Prostate gland (tissue), 2 donors: ENCODE results near the gene VAPB.

Experiments used
- CTCF ChIP-seq, 4 experiments: fragments of 200-600 bp in 2 of 4; fragments of 450-650 bp in 2 of 4; sonication (generic) in 2 of 4; IDR thresholded peaks; 1 replicate in 3 of 4; 2 replicates in 1 of 4; pipeline ENCODE4 v1.5.1; 2016 to 2019; ENCODE audit warnings: antibody characterized with exemption in 4 of 4, mild to moderate bottlenecking in 2 of 4, moderate library complexity in 2 of 4
- POLR2A ChIP-seq: fragments of 450-650 bp; IDR thresholded peaks from one replicate; pipeline ENCODE4 v1.6.1; 2016; ENCODE audit warnings: antibody characterized with exemption, mild to moderate bottlenecking

DNA sequence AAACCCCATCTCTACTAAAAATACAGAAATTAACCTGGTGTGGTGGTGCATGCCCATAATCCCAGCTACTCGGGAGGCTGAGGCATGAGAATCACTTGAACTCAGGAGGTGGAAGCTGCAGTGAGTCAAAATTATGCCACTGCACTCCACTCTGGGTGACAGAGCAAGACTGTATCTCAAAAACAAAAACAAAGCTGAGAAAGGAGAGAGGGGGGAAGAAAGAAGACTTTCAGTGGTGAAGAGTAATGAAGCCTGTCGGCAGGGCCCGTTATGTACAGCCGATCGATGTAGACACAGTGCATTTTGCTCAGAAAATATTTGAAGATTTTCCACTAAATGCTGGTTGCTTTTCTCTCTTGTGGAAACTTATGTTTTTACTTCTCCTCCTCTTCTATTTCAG lies 13.8 kb downstream of the VAPB start:
- no peak for TF ChIP-seq CTCF (IDR thresholded peaks at IDR 0.05)
- no peak for TF ChIP-seq POLR2A
